PC-9 (cell line): Measurements from ENCODE around the gene KIAA0586. TPM values are rescaled to one million over a fixed set of nuclear protein-coding genes. Genes with fewer than 3 reads are reported as not detected.
"Not testable (repeated sequence)": the region's sequence is repeated elsewhere in the genome, so short reads cannot be mapped to it uniquely, and the experiment has no call there.

Experiments
- BruUV-seq: library from RNA; stranded (reverse); fragments of 400-500 nt; replicated peaks from 2 replicates; lab custom pipeline; 2021; lab: Mats Ljungman, UMichigan
- CTCF ChIA-PET: fragments of 300-600 bp; sonication (Branson Sonifier 250); formaldehyde crosslinking; loops from one replicate; lab custom pipeline; 2022; ENCODE audit warnings: antibody characterized with exemption; lab: Charles Lee
- POLR2A ChIA-PET: fragments of 300-600 bp; sonication (Branson Sonifier 250); formaldehyde crosslinking; loops from one replicate; lab custom pipeline; 2022; ENCODE audit warnings: antibody characterized with exemption; ENCODE audit not compliant: unreplicated experiment; lab: Charles Lee
- DNase-seq, 2 experiments: peaks; one replicate each; pipeline versions ENCODE4 v3.0.0 to v3.0.0-alpha.2; 2015 to 2022; ENCODE audit warnings: mixed read lengths in 1 of 2
- H2AFZ ChIP-seq: fragments of 200-600 bp; sonication (generic); 2 replicates; pipeline ENCODE4 v1.8.1; 2017; ENCODE audit warnings: antibody characterized with exemption
- H3F3A ChIP-seq: fragments of 200-600 bp; sonication (generic); 2 replicates; pipeline ENCODE4 v1.8.1; 2017; ENCODE audit warnings: antibody characterized with exemption, mild to moderate bottlenecking, low read depth; ENCODE audit not compliant: insufficient read depth
- H3K27ac ChIP-seq: fragments of 200-600 bp; sonication (generic); 2 replicates; pipeline ENCODE4 v1.6.1; 2016; ENCODE audit warnings: mixed run types
- H3K27me3 ChIP-seq: fragments of 200-600 bp; sonication (generic); 2 replicates; pipeline ENCODE4 v1.6.1; 2016; ENCODE audit warnings: low read depth, mixed run types; ENCODE audit not compliant: insufficient read depth
- H3K36me3 ChIP-seq: fragments of 200-600 bp; sonication (generic); 2 replicates; pipeline ENCODE4 v1.6.1; 2016; ENCODE audit warnings: low read depth, mixed run types
- H3K4me1 ChIP-seq: fragments of 200-600 bp; sonication (generic); replicated peaks from 2 replicates; pipeline ENCODE4 v1.6.1; 2016; ENCODE audit warnings: mixed run types; ENCODE audit not compliant: insufficient read depth
- H3K4me2 ChIP-seq: fragments of 200-600 bp; sonication (generic); 2 replicates; pipeline ENCODE4 v1.6.1; 2017; ENCODE audit warnings: mixed run types
- H3K4me3 ChIP-seq: fragments of 200-600 bp; sonication (generic); 2 replicates; pipeline ENCODE4 v1.6.1; 2016; ENCODE audit warnings: mixed run types
- H3K79me2 ChIP-seq: fragments of 200-600 bp; sonication (generic); 2 replicates; pipeline ENCODE4 v1.6.1; 2017; ENCODE audit warnings: low read depth, mixed run types
- H3K9me2 ChIP-seq: fragments of 200-600 bp; sonication (generic); 2 replicates; pipeline ENCODE4 v1.8.1; 2017; ENCODE audit warnings: mild to moderate bottlenecking; ENCODE audit not compliant: insufficient read depth
- H3K9me3 ChIP-seq: fragments of 200-600 bp; sonication (generic); 2 replicates; pipeline ENCODE4 v1.8.1; 2016; ENCODE audit warnings: low read depth; ENCODE audit not compliant: insufficient read depth
- H4K20me1 ChIP-seq: fragments of 200-600 bp; sonication (generic); 2 replicates; pipeline ENCODE4 v1.8.1; 2017; ENCODE audit not compliant: insufficient read depth
- CTCF ChIP-seq: fragments of 200-600 bp; sonication (generic); conservative IDR thresholded peaks from 2 replicates; pipeline ENCODE4 v1.6.1; 2017; ENCODE audit warnings: mixed run types, antibody characterized with exemption, mild to moderate bottlenecking, moderate library complexity
- EZH2 ChIP-seq: fragments of 200-600 bp; sonication (generic); IDR thresholded peaks from 2 replicates; pipeline ENCODE4 v1.8.0; 2017; ENCODE audit warnings: antibody characterized with exemption, low read depth
- intact Hi-C: fragments of 100-400 bp; cut with micrococcal nuclease; formaldehyde crosslinking; loops from one replicate; pipeline ENCODE4 v1.10.0; 2022; ENCODE audit not compliant: unreplicated experiment
- total RNA-seq: library from RNA; stranded (reverse); gene quantifications from 2 replicates; pipeline ENCODE4 v1.2.3, GENCODE V29; 2021

KIAA0586 gene
- total RNA-seq, 1 experiment from 2014 or later: 20.4 TPM

- Histone ChIP-seq H3K36me3 (no peaks in the 10 kb centered on the region), H4K20me1 (no peaks in the 10 kb centered on the region), H3F3A (no peaks in the 10 kb centered on the region), H3K9me2 (no peaks in the 10 kb centered on the region), H3K79me2 (no peaks in the 10 kb centered on the region), H3K27ac (no peak overlapping the region), H3K9me3 (no peaks in the 10 kb centered on the region), H2AFZ (no peak overlapping the region), H3K27me3 (no peaks in the 10 kb centered on the region; the same call in 1 of the 2 replicates), H3K4me1 (no peaks in the 10 kb centered on the region), H3K4me2 (no peak overlapping the region), H3K4me3 (no peak overlapping the region)
- no peak for TF ChIP-seq EZH2
- ChIA-PET CTCF (no interaction called here), POLR2A (no interaction called here)
- no peak for DNase-seq
- BruUV-seq: no TSS peak
- intact Hi-C loops: no loop called here
Observed at GRCh38 chr14:58575956-58576355, 148.4 kb downstream of the KIAA0586 start.

DNA sequence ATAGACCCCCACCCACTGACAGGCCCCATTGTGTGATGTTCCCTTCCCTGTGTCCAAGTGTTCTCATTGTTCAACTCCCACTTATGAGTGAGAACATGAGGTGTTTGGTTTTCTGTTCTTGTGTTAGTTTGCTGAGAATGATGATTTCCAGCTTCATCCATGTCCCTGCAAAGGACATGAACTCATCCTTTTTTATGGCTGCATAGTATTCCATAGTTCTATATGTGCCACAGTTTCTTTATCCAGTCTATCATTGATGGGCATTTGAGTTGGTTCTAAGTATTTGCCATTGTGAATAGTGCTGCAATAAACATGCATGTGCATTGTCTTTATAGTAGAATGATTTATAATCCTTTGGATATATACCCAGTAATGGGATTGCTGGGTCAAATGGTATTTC is 152.5 kb downstream of the KIAA0586 start:
- H3K27ac ChIP-seq, H3K36me3 ChIP-seq, H3K4me3 ChIP-seq, H2AFZ ChIP-seq, H3K9me2 ChIP-seq, H3K27me3 ChIP-seq, BruUV-seq, H3K79me2 ChIP-seq, H3K9me3 ChIP-seq, DNase-seq, intact Hi-C loops, H4K20me1 ChIP-seq, CTCF ChIA-PET, H3F3A ChIP-seq, H3K4me1 ChIP-seq, POLR2A ChIA-PET, H3K4me2 ChIP-seq: not testable (repeated sequence)

- intact Hi-C loops, CTCF ChIA-PET, BruUV-seq: not testable (repeated sequence)
Observed at GRCh38 chr14:58581389-58581788, 153.9 kb downstream of the KIAA0586 start.

GRCh38 chr14:58584383-58584782 is 156.9 kb downstream of the KIAA0586 start:
- no peak for DNase-seq
- H3K36me3 ChIP-seq: no peaks in the 10 kb centered on the region
- no peak overlapping the region for H3K27ac ChIP-seq
- H3K4me3 ChIP-seq: no peak overlapping the region
- no peak overlapping the region for H2AFZ ChIP-seq
- TF ChIP-seq EZH2 (no peak), CTCF (no peak)
- no peaks in the 10 kb centered on the region; the same call in 1 of the 2 replicates for H3K9me3 ChIP-seq
- BruUV-seq: no TSS peak
- ChIA-PET CTCF (no interaction called here), POLR2A (no interaction called here)
- no peaks in the 10 kb centered on the region for H4K20me1 ChIP-seq
- H3K9me2 ChIP-seq: no peaks in the 10 kb centered on the region
- no peaks in the 10 kb centered on the region for H3F3A ChIP-seq
- no peak overlapping the region for H3K4me2 ChIP-seq
- H3K4me1 ChIP-seq: no peaks in the 10 kb centered on the region
- intact Hi-C loops: no loop called here
- no peaks in the 10 kb centered on the region for H3K79me2 ChIP-seq
- H3K27me3 ChIP-seq: peaks cover 32% of the 10 kb centered on the region

More at GRCh38 chr14:58581389-58581788, 153.9 kb downstream of the KIAA0586 start:
- POLR2A ChIA-PET: interaction anchor here (0.5 kb wide), 1 partner anchor 125 kb away, joined by 3 read pairs; no protein-coding TSS in a partner anchor
- not testable (repeated sequence) for H3K4me1 ChIP-seq, H2AFZ ChIP-seq, H4K20me1 ChIP-seq, H3K9me3 ChIP-seq, H3K36me3 ChIP-seq, H3F3A ChIP-seq, H3K4me2 ChIP-seq, H3K79me2 ChIP-seq, H3K27ac ChIP-seq, H3K4me3 ChIP-seq, DNase-seq, H3K9me2 ChIP-seq
- H3K27me3 ChIP-seq: 0 out of 2 replicates have a peak, but pooled peaks cover 16% of the 10 kb centered on the region
